HepG2 (cell line): ENCODE measurements around the gene NBEAL2. TPM values are rescaled to one million over a fixed set of nuclear protein-coding genes. Genes with fewer than 3 reads are reported as not detected.

Source experiments
- ADNP ChIP-seq: sonication (generic); formaldehyde crosslinking; IDR thresholded peaks from 2 replicates; pipeline ENCODE4 v1.4.0; 2020; ENCODE audit warnings: missing genetic modification reagents
- CREB1 ChIP-seq, 2 experiments: fragments of 450-650 bp in 1 of 2; IDR thresholded peaks; 2 replicates each; pipeline ENCODE4 v1.6.1; 2016 to 2017; ENCODE audit warnings: control low read depth in 1 of 2, mild to moderate bottlenecking in 1 of 2, missing compliant biosample characterization in 1 of 2, missing genetic modification characterization in 1 of 2
- KLF6 ChIP-seq: IDR thresholded peaks from 2 replicates; pipeline ENCODE4 v1.8.0; 2016; ENCODE audit warnings: missing biosample characterization, missing genetic modification reagents
- MYPOP ChIP-seq: sonication (generic); formaldehyde crosslinking; IDR thresholded peaks from 2 replicates; pipeline ENCODE4 v1.8.1; 2023; ENCODE audit warnings: mild to moderate bottlenecking, moderate library complexity, missing genetic modification reagents
- RELA ChIP-seq: sonication (generic); formaldehyde crosslinking; IDR thresholded peaks from 2 replicates; pipeline ENCODE4 v1.4.0; 2020; ENCODE audit warnings: missing genetic modification reagents
- SALL2 ChIP-seq: sonication (generic); formaldehyde crosslinking; IDR thresholded peaks from 2 replicates; pipeline ENCODE4 v1.8.1; 2023; ENCODE audit warnings: mild to moderate bottlenecking, missing genetic modification reagents, inconsistent platforms
- SNAPC5 ChIP-seq: sonication (generic); formaldehyde crosslinking; IDR thresholded peaks from 2 replicates; pipeline ENCODE4 v1.8.1; 2023; ENCODE audit warnings: mild to moderate bottlenecking, missing genetic modification reagents, borderline replicate concordance
- STAG1 ChIP-seq: sonication (generic); formaldehyde crosslinking; IDR thresholded peaks from 2 replicates; pipeline ENCODE4 v1.4.0; 2020; ENCODE audit warnings: missing genetic modification reagents
- YEATS2 ChIP-seq: sonication (generic); formaldehyde crosslinking; IDR thresholded peaks from 2 replicates; pipeline ENCODE4 v1.4.0; 2020; ENCODE audit warnings: missing genetic modification reagents, borderline replicate concordance
- ZBTB38 ChIP-seq: sonication (generic); formaldehyde crosslinking; IDR thresholded peaks from 2 replicates; pipeline ENCODE4 v1.5.1; 2020; ENCODE audit warnings: mild to moderate bottlenecking, missing genetic modification reagents
- ZBTB4 ChIP-seq: sonication (generic); formaldehyde crosslinking; IDR thresholded peaks from 2 replicates; pipeline ENCODE4 v1.4.0; 2020; ENCODE audit warnings: missing genetic modification reagents, mild to moderate bottlenecking, borderline replicate concordance
- ZNF121 ChIP-seq: sonication (generic); formaldehyde crosslinking; IDR thresholded peaks from 2 replicates; pipeline ENCODE4 v1.5.0; 2020; ENCODE audit warnings: mild to moderate bottlenecking, missing genetic modification reagents
- ZNF17 ChIP-seq: sonication (generic); formaldehyde crosslinking; IDR thresholded peaks from 2 replicates; pipeline ENCODE4 v1.5.0; 2020; ENCODE audit warnings: mild to moderate bottlenecking, missing genetic modification reagents
- ZNF180 ChIP-seq: sonication (generic); formaldehyde crosslinking; IDR thresholded peaks from 2 replicates; pipeline ENCODE4 v1.4.0; 2020; ENCODE audit warnings: low read depth, missing genetic modification reagents, borderline replicate concordance
- ZNF296 ChIP-seq: sonication (generic); formaldehyde crosslinking; conservative IDR thresholded peaks from 2 replicates; pipeline ENCODE4 v1.5.0; 2020; ENCODE audit warnings: mild to moderate bottlenecking, missing genetic modification reagents
- ZNF350 ChIP-seq: sonication (generic); formaldehyde crosslinking; IDR thresholded peaks from 2 replicates; pipeline ENCODE4 v1.4.0; 2020; ENCODE audit warnings: mild to moderate bottlenecking, low read depth, missing genetic modification reagents, borderline replicate concordance
- ZNF460 ChIP-seq: sonication (generic); formaldehyde crosslinking; IDR thresholded peaks from 2 replicates; pipeline ENCODE4 v1.5.1; 2020; ENCODE audit warnings: missing genetic modification reagents, mild to moderate bottlenecking, borderline replicate concordance
- ZNF503 ChIP-seq: sonication (generic); formaldehyde crosslinking; IDR thresholded peaks from 2 replicates; pipeline ENCODE4 v1.4.0; 2020; ENCODE audit warnings: missing genetic modification reagents
- polyA plus RNA-seq, 8 experiments: library from polyadenylated mRNA; depleted of rRNA in 3 of 8; stranded (reverse) in 7 of 8; unstranded in 1 of 8; fragments of >200 nt; fragmentation: Illumina TruSeq in 4 of 8; extraction: Trizol in 4 of 8; gene quantifications; 2 replicates each; pipeline versions ENCODE4 v1.2.1 to v1.2.3, GENCODE V29; 2011 to 2016; ENCODE audit warnings: low read depth in 4 of 8, missing spikeins in 1 of 8, mixed read lengths in 1 of 8; ENCODE audit not compliant: insufficient read depth in 1 of 8
- total RNA-seq, 5 experiments: library from RNA; depleted of rRNA; stranded (reverse); fragments of >200 nt; fragmentation: Illumina TruSeq; extraction: Trizol; gene quantifications; 2 replicates each; pipeline ENCODE4 v1.2.3, GENCODE V29; 2016; ENCODE audit warnings: low read depth in 1 of 5

The NBEAL2 gene
- total and polyA plus RNA-seq, 2 of the 13 experiments (the other 11 are each of a cell fraction or from before 2014, with no cell fraction given): 9.7 to 12.4 TPM

DNA sequence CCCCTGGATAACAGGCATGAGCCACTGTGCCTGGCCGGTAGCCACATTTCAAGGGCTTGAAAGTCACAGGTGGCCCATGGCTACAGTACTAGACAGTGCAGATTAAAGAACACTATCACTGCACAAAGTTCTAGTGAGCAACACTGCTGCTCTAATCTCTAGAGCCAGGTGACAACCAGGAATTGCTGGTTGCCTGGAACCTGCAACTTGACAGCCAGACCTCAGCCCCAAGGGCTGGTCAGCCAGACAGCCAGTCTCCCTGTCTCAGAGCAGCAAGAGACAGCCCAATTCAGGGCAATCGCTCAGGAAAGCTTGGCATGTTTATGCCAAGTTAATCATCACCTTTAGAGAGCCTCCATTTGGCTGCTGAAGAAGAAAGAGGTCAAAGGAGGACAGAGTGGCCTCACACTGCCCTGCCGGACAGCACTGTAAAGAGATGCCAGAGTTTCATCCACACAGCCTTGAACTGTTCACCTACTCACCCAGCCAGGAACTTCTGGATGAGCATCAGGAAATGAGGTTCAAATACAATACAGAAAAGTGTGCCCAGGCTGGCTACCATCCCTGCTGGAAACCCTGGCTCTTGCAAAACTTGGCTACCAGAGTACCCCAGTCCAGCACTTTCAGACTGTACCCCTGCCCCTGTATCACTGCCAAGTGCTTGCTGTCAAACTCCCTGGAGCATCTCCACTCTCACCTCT is 8.9 kb upstream of the NBEAL2 start (continued):
- TF ChIP-seq ZNF121 (CRISPR knock-in tag) (peak; percentile 72), ZBTB4 (CRISPR knock-in tag) (no peak), ZNF350 (CRISPR knock-in tag) (peak; percentile 37; the same call in 1 of the 2 replicates), MYPOP (peak; percentile 68), CREB1 (IDR thresholded peaks at IDR 0.05) (no peak), CREB1 (CRISPR knock-in tag; IDR thresholded peaks at IDR 0.05) (0 out of 2 replicates have a peak, but pooled peaks have one; percentile 38), ADNP (CRISPR knock-in tag) (no peak), ZNF296 (peak; percentile 47; the same call in 1 of the 2 replicates), ZNF460 (CRISPR knock-in tag) (no peak; the same call in 1 of the 2 replicates), YEATS2 (CRISPR knock-in tag) (peak; percentile 34; the same call in 1 of the 2 replicates), SNAPC5 (no peak), ZNF17 (CRISPR knock-in tag) (no peak), RELA (CRISPR knock-in tag) (no peak), ZBTB38 (CRISPR knock-in tag) (peak; percentile 55; the same call in 1 of the 2 replicates), SALL2 (CRISPR knock-in tag) (0 out of 2 replicates have a peak, but pooled peaks have one; percentile 33), ZNF503 (CRISPR knock-in tag) (peak; percentile 83; the same call in 1 of the 2 replicates), KLF6 (CRISPR knock-in tag) (0 out of 2 replicates have a peak, but pooled peaks have one; percentile 35), STAG1 (peak; percentile 15; the same call in 1 of the 2 replicates), ZNF180 (CRISPR knock-in tag) (no peak)
